OCI-LY1 (cell line): Measurements from ENCODE around the gene FOXB2.

Source experiments
- H2AFZ ChIP-seq: fragments of 200-600 bp; sonication (generic), shearing (Covaris generic); 2 replicates; pipeline ENCODE4 v1.6.0; 2014; ENCODE audit warnings: antibody characterized with exemption, mild to moderate bottlenecking, low read length
- H3F3A ChIP-seq: fragments of 200-600 bp; sonication (generic), shearing (Covaris generic); 2 replicates; pipeline ENCODE4 v1.6.0; 2014; ENCODE audit warnings: mild to moderate bottlenecking, antibody characterized with exemption, low read length, moderate library complexity; ENCODE audit not compliant: insufficient read depth
- H3K27ac ChIP-seq: fragments of 200-600 bp; sonication (generic); 2 replicates; pipeline ENCODE4 v1.5.1; 2014; ENCODE audit warnings: low read length, mixed run types, mild to moderate bottlenecking, low read depth; ENCODE audit not compliant: poor library complexity, severe bottlenecking
- H3K27me3 ChIP-seq: fragments of 200-600 bp; sonication (generic); 2 replicates; pipeline ENCODE4 v1.6.0; 2014; ENCODE audit warnings: antibody characterized with exemption, mild to moderate bottlenecking, low read length, moderate library complexity; ENCODE audit not compliant: insufficient read depth
- H3K36me3 ChIP-seq: fragments of 200-600 bp; sonication (generic); 2 replicates; pipeline ENCODE4 v1.6.1; 2014; ENCODE audit warnings: mild to moderate bottlenecking, antibody characterized with exemption, low read length, moderate library complexity, mixed read lengths; ENCODE audit not compliant: insufficient read depth
- H3K4me1 ChIP-seq: fragments of 200-600 bp; sonication (generic); 2 replicates; pipeline ENCODE4 v1.5.1; 2014; ENCODE audit warnings: mild to moderate bottlenecking, low read length, moderate library complexity; ENCODE audit not compliant: insufficient read depth, severe bottlenecking
- H3K4me2 ChIP-seq: fragments of 200-600 bp; sonication (generic), shearing (Covaris generic); 2 replicates; pipeline ENCODE4 v1.6.1; 2014; ENCODE audit warnings: low read length
- H3K4me3 ChIP-seq: fragments of 200-600 bp; sonication (generic); 2 replicates; pipeline ENCODE4 v1.5.1; 2014; ENCODE audit warnings: low read length, low read depth, mild to moderate bottlenecking, mixed read lengths; ENCODE audit not compliant: poor library complexity, severe bottlenecking
- H3K79me2 ChIP-seq: fragments of 200-600 bp; shearing (Covaris generic); 2 replicates; pipeline ENCODE4 v1.6.1; 2016; ENCODE audit warnings: mixed run types, low read length, mixed read lengths; ENCODE audit not compliant: insufficient read depth
- H3K9ac ChIP-seq: fragments of 200-600 bp; sonication (generic), shearing (Covaris generic); 2 replicates; pipeline ENCODE4 v1.6.1; 2014; ENCODE audit warnings: mild to moderate bottlenecking, low read length, mixed read lengths
- H3K9me2 ChIP-seq: fragments of 200-600 bp; sonication (generic), shearing (Covaris generic); 2 replicates; pipeline ENCODE4 v1.6.1; 2014; ENCODE audit warnings: low read depth, mild to moderate bottlenecking, low read length, mixed read lengths
- H3K9me3 ChIP-seq: fragments of 200-600 bp; shearing (Covaris generic); 2 replicates; pipeline ENCODE4 v1.6.1; 2014; ENCODE audit warnings: low read length, mixed read lengths
- H4K20me1 ChIP-seq: fragments of 200-600 bp; sonication (generic), shearing (Covaris generic); 2 replicates; pipeline ENCODE4 v1.6.0; 2016; ENCODE audit warnings: mild to moderate bottlenecking, low read length; ENCODE audit not compliant: insufficient read depth
- EZH2 ChIP-seq: fragments of 200-600 bp; sonication (generic), shearing (Covaris generic); IDR thresholded peaks from 2 replicates; pipeline ENCODE4 v1.8.0; 2017; ENCODE audit warnings: borderline replicate concordance, mixed run types, mild to moderate bottlenecking, antibody characterized with exemption, low read length, moderate library complexity, mixed read lengths
- TF ChIP-seq, protein P1 (sequence below): fragments of 200-600 bp; sonication (generic), shearing (Covaris generic); IDR thresholded peaks from 2 replicates; pipeline ENCODE4 v1.5.1; 2017; ENCODE audit warnings: mild to moderate bottlenecking, antibody characterized with exemption, low read length, moderate library complexity, mixed read lengths

Gene FOXB2

DNA sequence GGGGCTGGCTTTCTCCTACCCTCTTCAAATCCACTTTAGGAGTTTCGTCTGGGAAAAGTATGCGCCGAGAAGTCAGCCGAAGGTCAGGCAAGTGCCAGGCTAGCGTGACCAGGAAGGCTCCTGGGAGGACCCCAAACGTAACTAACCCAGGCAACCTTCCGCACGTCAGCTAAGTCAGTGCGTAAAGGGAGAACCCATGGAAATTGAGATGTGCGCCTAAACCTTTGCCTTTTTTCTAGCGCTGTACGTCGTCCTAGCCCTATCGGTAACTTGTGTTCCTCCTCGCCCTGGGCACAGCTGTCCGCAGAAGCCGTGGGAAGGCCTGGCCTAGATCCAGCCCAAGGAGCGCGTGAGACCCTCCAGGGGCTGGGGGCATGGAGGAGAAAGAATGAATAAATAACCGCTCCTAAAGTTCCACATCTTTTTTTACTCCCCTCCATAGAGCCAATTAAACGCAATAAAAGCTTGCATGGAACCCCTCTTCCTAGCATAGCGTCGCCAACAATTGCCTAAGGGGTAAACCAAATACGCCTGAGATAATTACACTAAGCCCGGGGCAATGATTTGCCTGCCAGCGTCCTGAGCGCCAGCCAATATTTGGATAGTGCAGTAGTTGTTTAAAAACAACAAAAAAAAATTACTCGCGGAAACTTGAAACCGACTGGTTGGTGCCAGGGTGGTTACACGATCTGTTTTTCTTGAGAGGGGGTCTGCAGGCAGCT, 4.0 kb upstream of the FOXB2 start:
- Histone ChIP-seq H2AFZ (no peak overlapping the region), H4K20me1 (no peaks in the 10 kb centered on the region), H3K9me3 (no peaks in the 10 kb centered on the region), H3K4me1 (no peaks in the 10 kb centered on the region), H3F3A (no peaks in the 10 kb centered on the region), H3K36me3 (no peaks in the 10 kb centered on the region), H3K4me3 (no peak overlapping the region), H3K4me2 (no peak overlapping the region), H3K27ac (no peak overlapping the region), H3K9ac (no peak overlapping the region), H3K27me3 (no peaks in the 10 kb centered on the region), H3K79me2 (no peaks in the 10 kb centered on the region), H3K9me2 (no peaks in the 10 kb centered on the region)
- no peak for TF ChIP-seq EZH2
- TF ChIP-seq, protein P1, sequence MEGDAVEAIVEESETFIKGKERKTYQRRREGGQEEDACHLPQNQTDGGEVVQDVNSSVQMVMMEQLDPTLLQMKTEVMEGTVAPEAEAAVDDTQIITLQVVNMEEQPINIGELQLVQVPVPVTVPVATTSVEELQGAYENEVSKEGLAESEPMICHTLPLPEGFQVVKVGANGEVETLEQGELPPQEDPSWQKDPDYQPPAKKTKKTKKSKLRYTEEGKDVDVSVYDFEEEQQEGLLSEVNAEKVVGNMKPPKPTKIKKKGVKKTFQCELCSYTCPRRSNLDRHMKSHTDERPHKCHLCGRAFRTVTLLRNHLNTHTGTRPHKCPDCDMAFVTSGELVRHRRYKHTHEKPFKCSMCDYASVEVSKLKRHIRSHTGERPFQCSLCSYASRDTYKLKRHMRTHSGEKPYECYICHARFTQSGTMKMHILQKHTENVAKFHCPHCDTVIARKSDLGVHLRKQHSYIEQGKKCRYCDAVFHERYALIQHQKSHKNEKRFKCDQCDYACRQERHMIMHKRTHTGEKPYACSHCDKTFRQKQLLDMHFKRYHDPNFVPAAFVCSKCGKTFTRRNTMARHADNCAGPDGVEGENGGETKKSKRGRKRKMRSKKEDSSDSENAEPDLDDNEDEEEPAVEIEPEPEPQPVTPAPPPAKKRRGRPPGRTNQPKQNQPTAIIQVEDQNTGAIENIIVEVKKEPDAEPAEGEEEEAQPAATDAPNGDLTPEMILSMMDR, result no peak

DNA sequence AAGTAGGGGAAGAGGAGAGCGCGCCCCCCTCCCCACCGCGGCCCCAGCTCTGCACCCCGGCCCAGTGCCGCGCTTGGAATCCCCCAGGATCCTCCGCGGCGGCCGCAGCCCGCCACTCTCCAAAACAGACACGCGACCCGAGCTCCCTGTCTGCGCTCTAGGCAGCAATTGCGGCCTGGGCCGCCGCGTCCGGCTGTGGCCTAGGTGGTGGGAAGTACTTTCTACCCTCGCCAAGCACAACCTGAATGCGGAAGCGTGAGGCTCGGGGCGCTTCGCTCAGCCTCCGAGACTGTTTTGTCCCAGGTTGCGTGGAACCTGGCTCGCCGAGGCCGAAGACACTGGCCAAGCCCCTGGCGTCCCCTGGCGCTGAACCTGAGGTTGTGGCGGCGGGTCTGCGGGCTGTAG, 3.3 kb upstream of the FOXB2 start:
- Histone ChIP-seq H2AFZ (no peak overlapping the region), H3K4me1 (no peaks in the 10 kb centered on the region), H3K27ac (no peak overlapping the region), H4K20me1 (no peaks in the 10 kb centered on the region), H3K4me2 (no peak overlapping the region), H3K4me3 (no peak overlapping the region), H3F3A (no peaks in the 10 kb centered on the region), H3K36me3 (no peaks in the 10 kb centered on the region), H3K79me2 (no peaks in the 10 kb centered on the region), H3K9me2 (no peaks in the 10 kb centered on the region), H3K9me3 (no peaks in the 10 kb centered on the region), H3K9ac (no peak overlapping the region), H3K27me3 (no peaks in the 10 kb centered on the region)
- TF ChIP-seq EZH2, result no peak

DNA sequence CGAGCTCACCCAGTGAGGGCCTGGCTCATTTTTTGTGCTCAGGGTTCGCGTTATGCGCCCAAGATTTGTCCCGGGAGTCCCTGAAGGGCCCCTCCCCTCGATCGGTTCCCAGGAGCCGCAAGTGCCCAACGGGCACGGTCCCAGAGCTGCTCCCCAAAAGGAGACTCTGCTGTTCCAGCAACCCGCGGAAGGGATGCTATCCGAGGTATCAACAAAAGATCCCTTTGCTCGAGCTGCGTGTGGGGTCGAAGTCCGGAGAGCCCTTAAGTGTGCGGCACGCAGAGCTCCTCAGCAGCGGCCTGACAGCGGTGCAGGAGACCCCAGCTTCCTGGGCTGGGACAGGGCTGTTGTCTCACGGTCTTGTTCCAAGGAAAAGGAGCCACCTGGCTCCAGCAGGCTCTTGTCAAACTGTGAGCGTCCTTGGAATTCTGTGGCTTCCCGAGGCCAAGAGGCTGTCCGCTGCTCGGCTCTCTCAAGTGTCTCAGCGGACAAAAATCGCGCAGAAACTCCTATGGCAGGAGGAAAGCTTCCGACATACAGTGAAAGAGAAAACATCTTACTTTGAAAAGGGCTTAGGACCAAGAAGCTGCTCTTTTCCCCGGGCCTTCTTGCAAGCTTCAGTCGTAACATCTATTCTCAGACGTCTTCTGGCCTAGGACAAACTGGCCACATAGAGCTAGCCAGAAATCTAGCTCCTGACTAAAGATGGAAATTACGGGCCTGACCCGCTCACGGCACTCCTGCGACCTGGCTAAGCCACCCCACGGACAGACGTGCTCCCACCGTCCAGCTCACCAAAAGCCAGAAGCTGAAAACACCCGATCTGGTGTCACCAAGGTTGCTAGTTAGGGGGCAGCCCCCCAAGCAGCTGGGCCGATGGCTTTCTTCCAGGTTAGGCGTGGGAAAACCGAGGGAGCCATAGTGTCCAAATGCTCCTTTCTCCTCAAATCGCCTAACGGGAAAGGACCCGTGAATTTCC, 2.6 kb upstream of the FOXB2 start:
- no peaks in the 10 kb centered on the region for H3F3A ChIP-seq
- no peaks in the 10 kb centered on the region for H3K9me2 ChIP-seq
- H3K36me3 ChIP-seq, result no peaks in the 10 kb centered on the region
- no peaks in the 10 kb centered on the region for H3K79me2 ChIP-seq
- no peaks in the 10 kb centered on the region for H3K4me1 ChIP-seq
- no peak overlapping the region for H3K27ac ChIP-seq
- no peaks in the 10 kb centered on the region for H3K27me3 ChIP-seq
- H3K9ac ChIP-seq, result no peak overlapping the region
- H3K9me3 ChIP-seq, result no peaks in the 10 kb centered on the region
- no peak overlapping the region for H2AFZ ChIP-seq
- H3K4me2 ChIP-seq, result no peak overlapping the region
- H3K4me3 ChIP-seq, result no peak overlapping the region
- TF ChIP-seq, protein P1, result no peak
- TF ChIP-seq EZH2, result no peak
- H4K20me1 ChIP-seq, result no peaks in the 10 kb centered on the region
